GM12874 (cell line): Measurements from ENCODE around the gene SHISAL2A.

Experiments used
- CTCF ChIP-seq: IDR thresholded peaks from 2 replicates; pipeline ENCODE4 v1.5.1; 2011; ENCODE audit warnings: low read depth, mild to moderate bottlenecking, control low read depth, low read length, moderate library complexity; ENCODE audit not compliant: insufficient read depth

The SHISAL2A gene

GRCh38 chr1:52653207-52653849 is 20.4 kb downstream of the SHISAL2A start:
- TF ChIP-seq CTCF: no peak

GRCh38 chr1:52654063-52654462 is 21.1 kb downstream of the SHISAL2A start:
- TF ChIP-seq CTCF: no peak

- no peak for TF ChIP-seq CTCF
Observed at GRCh38 chr1:52657702-52658101, 24.7 kb downstream of the SHISAL2A start.

GRCh38 chr1:52658795-52659194 is 25.8 kb downstream of the SHISAL2A start:
- no peak for TF ChIP-seq CTCF

GRCh38 chr1:52659356-52659755 is 26.4 kb downstream of the SHISAL2A start:
- no peak for TF ChIP-seq CTCF

GRCh38 chr1:52659851-52660596 is 27.1 kb downstream of the SHISAL2A start:
- no peak for TF ChIP-seq CTCF

GRCh38 chr1:52660807-52661206 is 27.8 kb downstream of the SHISAL2A start:
- no peak for TF ChIP-seq CTCF
